Stimulated activated effector memory CD8-positive, alpha-beta T cell treated with anti-CD3 and anti-CD28 coated beads, Interleukin-12 subunit alpha, Interleukin-12 subunit beta, amount 100 ng/mL, for 72 hours (primary cell): ENCODE measurements around the gene TRMU.
"Not testable (repeated sequence)": the region's sequence is repeated elsewhere in the genome, so short reads cannot be mapped to it uniquely, and the experiment has no call there.

Experiments used
- ATAC-seq: fragments of 150-1000 bp; cut with Tn5 transposase; 2 replicates; pipeline ENCODE4 v1.10.0; 2021
- DNase-seq, 2 donors: peaks; one replicate each; pipeline ENCODE4 v3.0.0; 2021 to 2022; ENCODE audit warnings: low spot score in 2 of 2
- H3K27ac Mint-ChIP-seq: one replicate; pipeline ENCODE4 v1.8.0; 2022; ENCODE audit warnings: mild to moderate bottlenecking, mixed read lengths
- H3K36me3 Mint-ChIP-seq: one replicate; pipeline ENCODE4 v1.8.0; 2022; ENCODE audit warnings: mild to moderate bottlenecking, mixed read lengths
- H3K4me1 Mint-ChIP-seq: one replicate; pipeline ENCODE4 v1.8.0; 2022; ENCODE audit warnings: mixed read lengths
- H3K4me3 Mint-ChIP-seq: one replicate; pipeline ENCODE4 v1.8.0; 2022; ENCODE audit warnings: mild to moderate bottlenecking, mixed read lengths
- H3K9me3 Mint-ChIP-seq: one replicate; pipeline ENCODE4 v1.8.0; 2022; ENCODE audit warnings: mixed read lengths

The TRMU gene

GRCh38 chr22:46390652-46391301 is 55.3 kb downstream of the TRMU start:
- Mint-ChIP-seq H3K4me1 (peaks cover 7% of the 10 kb centered on the region), H3K36me3 (no peaks in the 10 kb centered on the region), H3K27ac (no peak overlapping the region), H3K9me3 (no peaks in the 10 kb centered on the region), H3K4me3 (no peak overlapping the region)
- ATAC-seq: no peak
- no peak for DNase-seq

- Mint-ChIP-seq H3K4me1 (peaks cover 7% of the 10 kb centered on the region), H3K9me3 (no peaks in the 10 kb centered on the region), H3K4me3 (no peak overlapping the region), H3K27ac (no peak overlapping the region), H3K36me3 (no peaks in the 10 kb centered on the region)
- DNase-seq (no peak), ATAC-seq (no peak)
Observed at GRCh38 chr22:46391486-46392136, 56.1 kb downstream of the TRMU start.

- no peaks in the 10 kb centered on the region for H3K36me3 Mint-ChIP-seq
- peaks cover 7% of the 10 kb centered on the region for H3K4me1 Mint-ChIP-seq
- DNase-seq: no peak
- H3K4me3 Mint-ChIP-seq: no peak overlapping the region
- no peak overlapping the region for H3K27ac Mint-ChIP-seq
- no peaks in the 10 kb centered on the region for H3K9me3 Mint-ChIP-seq
- ATAC-seq: no peak
Observed at GRCh38 chr22:46392137-46392844, 56.8 kb downstream of the TRMU start.

- ATAC-seq (no peak), DNase-seq (no peak)
- H3K4me3 Mint-ChIP-seq: no peak overlapping the region
- no peaks in the 10 kb centered on the region for H3K36me3 Mint-ChIP-seq
- H3K27ac Mint-ChIP-seq: no peak overlapping the region
- H3K9me3 Mint-ChIP-seq: no peaks in the 10 kb centered on the region
- H3K4me1 Mint-ChIP-seq: peaks cover 7% of the 10 kb centered on the region
Observed at GRCh38 chr22:46393873-46394272, 58.4 kb downstream of the TRMU start.

- H3K27ac Mint-ChIP-seq: no peak overlapping the region
- peaks cover 14% of the 10 kb centered on the region for H3K4me1 Mint-ChIP-seq
- no peak for DNase-seq
- H3K36me3 Mint-ChIP-seq: no peaks in the 10 kb centered on the region
- no peak overlapping the region for H3K4me3 Mint-ChIP-seq
- no peaks in the 10 kb centered on the region for H3K9me3 Mint-ChIP-seq
- ATAC-seq: no peak
Observed at GRCh38 chr22:46394622-46395021, 59.1 kb downstream of the TRMU start.

- Mint-ChIP-seq H3K27ac (no peak overlapping the region), H3K9me3 (no peaks in the 10 kb centered on the region), H3K36me3 (no peaks in the 10 kb centered on the region), H3K4me1 (peaks cover 16% of the 10 kb centered on the region), H3K4me3 (no peak overlapping the region)
- no peak for ATAC-seq
- DNase-seq: no peak
Observed at GRCh38 chr22:46395145-46395544, 59.6 kb downstream of the TRMU start.

- not testable (repeated sequence) for H3K9me3 Mint-ChIP-seq, H3K27ac Mint-ChIP-seq, H3K36me3 Mint-ChIP-seq, ATAC-seq, DNase-seq, H3K4me3 Mint-ChIP-seq
- peaks cover 16% of the 10 kb centered on the region for H3K4me1 Mint-ChIP-seq
Observed at GRCh38 chr22:46397049-46397448, 61.5 kb downstream of the TRMU start.

GRCh38 chr22:46397514-46397913 is 62.0 kb downstream of the TRMU start:
- ATAC-seq: no peak
- Mint-ChIP-seq H3K9me3 (no peaks in the 10 kb centered on the region), H3K4me1 (peaks cover 19% of the 10 kb centered on the region), H3K36me3 (no peaks in the 10 kb centered on the region), H3K4me3 (no peak overlapping the region), H3K27ac (no peak overlapping the region)
- no peak for DNase-seq

- Mint-ChIP-seq H3K9me3 (no peaks in the 10 kb centered on the region), H3K4me3 (no peak overlapping the region), H3K27ac (no peak overlapping the region), H3K36me3 (no peaks in the 10 kb centered on the region), H3K4me1 (peaks cover 24% of the 10 kb centered on the region)
- no peak for ATAC-seq
- DNase-seq: no peak
Observed at GRCh38 chr22:46397951-46398350, 62.4 kb downstream of the TRMU start.

GRCh38 chr22:46399251-46400024 is 63.9 kb downstream of the TRMU start:
- DNase-seq (no peak), ATAC-seq (no peak)
- peaks cover 27% of the 10 kb centered on the region for H3K4me1 Mint-ChIP-seq
- H3K4me3 Mint-ChIP-seq: no peak overlapping the region
- H3K27ac Mint-ChIP-seq: no peak overlapping the region
- no peaks in the 10 kb centered on the region for H3K9me3 Mint-ChIP-seq
- no peaks in the 10 kb centered on the region for H3K36me3 Mint-ChIP-seq

GRCh38 chr22:46401370-46401769 is 65.9 kb downstream of the TRMU start:
- Mint-ChIP-seq H3K4me1 (peaks cover 27% of the 10 kb centered on the region), H3K27ac (no peak overlapping the region), H3K36me3 (no peaks in the 10 kb centered on the region), H3K9me3 (no peaks in the 10 kb centered on the region), H3K4me3 (no peak overlapping the region)
- ATAC-seq (no peak), DNase-seq (no peak)

GRCh38 chr22:46402505-46402904 is 67.0 kb downstream of the TRMU start:
- H3K36me3 Mint-ChIP-seq: no peaks in the 10 kb centered on the region
- peaks cover 27% of the 10 kb centered on the region for H3K4me1 Mint-ChIP-seq
- ATAC-seq (peak; percentile 63), DNase-seq (no peak)
- no peaks in the 10 kb centered on the region for H3K9me3 Mint-ChIP-seq
- peak overlapping the region; percentile 27 for H3K27ac Mint-ChIP-seq
- H3K4me3 Mint-ChIP-seq: no peak overlapping the region

GRCh38 chr22:46403880-46404279 is 68.4 kb downstream of the TRMU start:
- not testable (repeated sequence) for DNase-seq, H3K9me3 Mint-ChIP-seq, H3K36me3 Mint-ChIP-seq, H3K27ac Mint-ChIP-seq, H3K4me3 Mint-ChIP-seq
- peaks cover 27% of the 10 kb centered on the region for H3K4me1 Mint-ChIP-seq
- peak; percentile 63 for ATAC-seq

- no peak overlapping the region for H3K27ac Mint-ChIP-seq
- DNase-seq: no peak
- H3K4me3 Mint-ChIP-seq: no peak overlapping the region
- peaks cover 19% of the 10 kb centered on the region for H3K4me1 Mint-ChIP-seq
- ATAC-seq: no peak
- H3K9me3 Mint-ChIP-seq: no peaks in the 10 kb centered on the region
- H3K36me3 Mint-ChIP-seq: no peaks in the 10 kb centered on the region
Observed at GRCh38 chr22:46405901-46406300, 70.4 kb downstream of the TRMU start.

GRCh38 chr22:46406349-46406748 is 70.8 kb downstream of the TRMU start:
- no peak for DNase-seq

More at GRCh38 chr22:46406349-46406748, 70.8 kb downstream of the TRMU start:
- no peak for ATAC-seq
- no peaks in the 10 kb centered on the region for H3K36me3 Mint-ChIP-seq
- no peaks in the 10 kb centered on the region for H3K9me3 Mint-ChIP-seq
- peaks cover 19% of the 10 kb centered on the region for H3K4me1 Mint-ChIP-seq
- no peak overlapping the region for H3K27ac Mint-ChIP-seq
- H3K4me3 Mint-ChIP-seq: no peak overlapping the region
